NCI-H446 (cell line): ENCODE results near the gene CHST15.

Experiments
- DNase-seq, 2 experiments: peaks; one replicate each; lab custom pipeline; 2025; lab: John Stamatoyannopoulos, UW

Gene CHST15

DNA sequence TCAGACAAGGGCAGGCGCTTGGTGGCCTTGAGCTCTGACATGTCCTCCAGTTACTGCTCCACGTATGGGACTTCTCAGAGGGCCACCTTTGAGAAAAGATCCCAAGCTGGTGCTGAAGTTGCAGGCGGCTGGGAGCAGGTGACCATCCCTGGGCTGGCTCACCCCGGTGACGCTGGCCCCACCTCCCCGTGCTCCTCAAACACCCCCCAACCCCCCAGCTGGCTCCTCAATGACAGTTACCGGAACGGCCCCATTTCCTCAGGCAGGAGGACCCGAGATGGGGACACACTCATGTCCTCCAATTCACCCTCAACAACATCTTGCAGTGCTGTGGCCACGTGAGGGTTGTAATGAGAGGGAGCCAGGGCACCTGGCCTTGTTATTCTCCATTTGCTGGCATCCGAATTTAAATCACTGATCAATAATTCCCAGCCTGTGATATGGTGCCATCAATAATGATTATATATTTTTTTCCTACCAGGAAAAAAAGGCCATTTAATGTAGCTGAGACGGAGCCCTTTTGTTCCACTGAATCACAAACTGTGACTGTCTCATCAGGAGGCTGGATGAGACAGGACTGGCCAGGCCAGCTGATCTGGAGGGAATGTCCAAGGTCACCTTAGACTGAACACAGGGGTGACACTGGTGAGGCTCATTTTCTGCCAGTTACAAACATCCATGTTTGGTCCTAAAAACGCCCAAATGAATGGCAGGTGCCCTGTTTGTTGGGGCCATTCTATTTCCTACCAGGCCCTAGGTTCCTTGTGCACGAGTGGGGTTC lies 64.5 kb downstream of the CHST15 start:
- DNase-seq: no peak

- DNase-seq: no peak
Measured at GRCh38 chr10:124027651-124028050, 65.7 kb downstream of the CHST15 start.

DNA sequence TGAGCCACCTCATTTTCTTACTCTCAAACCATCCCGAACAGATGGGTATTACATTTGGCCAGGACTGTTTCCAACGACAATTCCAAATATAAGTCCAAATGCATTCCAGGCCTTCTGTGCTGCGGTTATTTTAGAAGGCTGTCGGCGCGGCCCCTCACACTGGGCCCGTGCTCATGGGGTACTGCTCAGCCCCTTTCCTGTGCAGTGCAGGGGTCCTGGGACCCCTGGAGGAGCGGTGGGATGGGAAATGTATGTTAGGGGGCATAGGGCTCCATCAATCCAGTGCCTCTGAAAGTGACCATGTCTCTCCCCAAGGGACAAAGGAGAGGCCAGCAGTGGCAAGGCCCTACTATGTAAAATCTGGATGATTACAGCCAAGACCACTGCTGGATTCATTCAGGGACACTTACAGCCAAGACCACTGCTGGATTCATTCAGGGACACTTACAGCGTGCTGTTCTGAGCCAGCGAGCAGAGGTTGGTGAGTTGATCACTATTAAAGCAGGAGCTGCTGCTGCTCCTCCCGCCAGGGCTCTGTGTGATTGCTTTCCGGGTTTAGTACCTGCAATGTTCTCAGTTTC lies 66.3 kb downstream of the CHST15 start:
- no peak for DNase-seq

DNA sequence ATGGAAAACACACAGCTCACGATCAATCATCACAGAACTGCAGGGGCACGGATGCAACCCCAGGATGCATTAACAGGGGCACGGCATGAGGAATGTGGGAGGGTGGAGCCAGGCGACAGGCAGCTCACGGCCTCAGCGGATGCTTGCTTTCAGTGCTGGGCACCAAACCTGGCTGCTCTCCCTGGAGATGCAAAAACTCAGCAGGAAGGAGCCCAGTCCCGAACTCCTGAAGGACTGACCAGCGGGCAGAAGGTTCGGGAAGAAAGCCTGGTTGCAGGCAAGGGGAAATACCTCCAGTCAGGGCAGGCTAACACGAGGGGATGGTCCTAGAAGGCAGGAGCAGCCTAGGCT lies 66.8 kb downstream of the CHST15 start:
- no peak for DNase-seq

DNA sequence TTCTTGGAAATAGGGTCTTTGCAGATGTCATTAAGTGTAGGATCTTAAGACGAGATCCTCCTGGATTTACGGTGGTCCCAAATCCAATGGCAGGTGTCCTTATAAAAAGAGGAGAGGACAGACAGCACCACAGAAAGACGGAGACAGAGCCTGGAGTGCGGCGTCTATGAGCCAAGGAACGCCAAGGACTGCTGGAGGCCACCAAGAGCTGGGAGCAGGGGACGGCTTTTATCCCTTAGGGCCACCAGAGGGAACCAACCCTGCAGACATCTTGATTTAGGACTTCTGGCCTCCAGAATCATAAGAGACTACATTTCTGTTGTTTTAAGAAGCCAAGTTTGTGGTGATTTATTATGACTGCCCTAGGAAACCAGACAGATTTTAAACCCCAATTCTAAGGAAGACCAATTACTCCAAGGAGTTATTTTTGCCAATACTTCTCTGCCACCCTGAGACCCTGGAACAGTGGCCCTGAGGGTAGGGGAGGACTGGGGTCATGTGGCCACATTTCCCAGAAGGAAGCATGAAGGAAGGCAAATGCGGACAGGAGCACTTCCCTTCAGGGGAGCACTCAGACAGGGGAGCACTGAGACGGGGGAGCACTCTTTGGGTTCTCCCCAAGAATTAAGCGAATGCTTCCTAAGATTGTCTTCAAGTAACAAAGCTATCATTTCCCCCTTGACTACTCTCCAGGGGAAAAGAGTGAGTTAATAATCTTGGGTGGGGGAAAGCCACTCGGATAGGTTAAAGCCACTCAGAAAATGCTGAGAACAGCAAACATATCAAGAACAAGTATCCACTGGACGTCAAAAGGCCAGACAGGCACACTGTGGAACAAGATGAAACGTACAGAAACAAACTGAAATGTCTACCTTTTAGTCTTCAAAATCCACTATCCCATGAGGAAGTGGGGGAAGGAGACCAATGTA lies 67.5 kb downstream of the CHST15 start:
- DNase-seq: no peak

DNA sequence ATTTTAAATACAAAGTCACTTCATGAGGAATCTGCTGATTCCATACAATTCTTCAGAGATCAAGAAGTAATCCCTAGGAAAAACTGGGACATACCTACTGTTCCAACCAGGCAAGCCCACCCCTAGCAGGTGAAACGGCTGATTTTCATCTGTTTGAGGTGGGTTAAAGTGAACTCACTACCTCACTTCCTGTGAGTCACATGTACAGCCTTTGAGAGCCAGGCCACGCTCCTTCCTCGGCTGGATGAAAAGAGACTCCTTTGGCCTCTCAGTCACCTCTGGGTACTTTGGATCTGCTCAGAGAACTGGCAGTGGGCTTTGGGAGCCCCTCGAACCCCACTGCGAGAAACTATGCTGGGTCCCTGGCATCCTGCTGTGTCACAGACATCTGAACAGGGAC lies 68.2 kb downstream of the CHST15 start:
- DNase-seq: no peak

- no peak for DNase-seq
Measured at GRCh38 chr10:124022066-124022465, 71.3 kb downstream of the CHST15 start.

- DNase-seq: no peak
Measured at GRCh38 chr10:124020981-124021815, 72.2 kb downstream of the CHST15 start.

DNA sequence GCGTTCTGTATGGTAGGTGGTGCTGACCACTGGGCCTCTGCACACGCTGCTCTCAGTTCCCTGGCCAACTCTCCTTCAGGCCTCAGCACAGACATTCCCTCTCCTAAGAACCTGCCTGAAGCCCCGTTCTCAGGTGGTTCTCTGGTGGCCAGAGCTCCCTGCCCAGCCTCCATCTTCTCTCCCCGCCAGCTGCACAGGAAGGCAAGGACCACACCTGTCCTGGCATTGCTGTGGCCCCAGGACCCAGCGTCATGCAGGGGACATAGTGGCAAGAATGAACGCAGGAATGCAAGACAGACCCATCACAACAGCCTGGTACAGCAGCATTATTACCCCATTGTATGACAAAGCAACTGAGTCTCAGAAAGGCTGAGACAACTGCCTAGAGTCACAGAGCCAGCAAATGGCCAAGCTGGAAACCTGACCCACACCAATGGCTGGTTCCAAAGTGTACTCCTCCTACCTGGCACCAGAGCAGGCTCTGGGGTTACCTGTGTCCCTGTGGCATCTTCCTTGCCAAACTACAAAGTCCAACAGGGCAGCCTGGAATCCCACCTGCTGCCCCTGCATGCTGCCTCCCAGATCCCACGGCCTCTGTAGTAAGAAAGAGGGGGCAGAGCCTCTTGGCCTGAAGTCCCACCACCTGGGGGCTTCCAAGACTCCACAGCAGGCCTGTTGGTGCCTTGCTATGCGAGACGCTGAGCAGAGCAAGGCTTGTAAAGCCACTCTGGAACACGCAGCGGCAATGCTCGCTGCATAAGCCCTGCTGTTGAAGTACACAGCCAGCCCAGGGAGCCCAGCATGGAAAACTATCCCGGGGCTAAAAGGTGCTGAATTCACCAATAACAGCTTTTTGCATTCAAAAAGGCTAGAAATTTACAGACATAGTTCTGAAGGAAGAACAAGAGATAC lies 73.3 kb downstream of the CHST15 start:
- DNase-seq: no peak

GRCh38 chr10:124018886-124019525 lies 74.4 kb downstream of the CHST15 start:
- DNase-seq: no peak

DNA sequence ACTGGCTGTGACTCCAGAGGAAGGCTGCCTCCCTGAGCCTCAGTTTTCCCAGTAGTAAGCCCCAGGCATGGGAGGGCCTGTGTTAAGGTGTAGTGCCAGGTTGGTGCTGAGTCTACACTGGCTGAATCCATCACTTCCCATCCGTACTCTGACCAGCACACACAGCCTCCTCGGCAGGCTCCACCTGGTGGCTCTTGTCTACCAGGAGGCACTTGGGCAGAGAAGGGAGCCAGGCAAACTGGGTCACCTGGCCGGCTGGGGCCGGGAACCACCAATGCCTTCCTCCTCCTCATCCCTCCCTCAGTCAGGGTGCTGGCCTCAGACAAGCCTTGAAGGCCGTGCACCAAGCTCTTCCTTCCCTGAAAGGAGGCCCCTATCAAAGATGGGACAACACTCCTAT lies 75.7 kb downstream of the CHST15 start:
- no peak for DNase-seq

DNA sequence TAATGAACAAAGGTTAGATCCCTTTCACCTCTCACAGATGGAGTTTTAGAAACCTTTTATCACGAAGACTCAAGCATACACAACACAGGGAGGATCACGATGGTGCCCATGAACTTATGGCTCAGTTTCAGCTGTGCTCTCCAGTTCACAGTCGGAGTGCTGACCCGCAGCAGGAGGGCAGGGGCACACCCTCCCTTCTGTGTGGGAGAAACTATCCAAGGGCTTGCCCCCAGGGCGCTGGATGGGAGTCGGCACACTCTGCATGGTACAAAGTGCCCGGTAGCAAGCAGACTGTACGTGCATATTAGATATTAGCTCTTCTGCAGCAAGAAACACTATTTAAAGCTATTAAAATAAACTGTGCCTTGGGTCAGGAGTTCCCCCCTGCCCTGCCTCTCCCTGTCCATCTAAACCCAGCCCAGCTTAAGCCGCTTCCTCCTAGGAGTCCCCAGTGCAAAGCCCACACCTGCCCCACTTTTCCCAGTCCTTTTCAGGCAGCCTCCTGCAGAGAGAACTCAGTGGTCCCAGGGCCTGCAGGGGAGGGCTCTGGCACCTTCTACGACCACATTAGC lies 76.5 kb downstream of the CHST15 start:
- DNase-seq: no peak

DNA sequence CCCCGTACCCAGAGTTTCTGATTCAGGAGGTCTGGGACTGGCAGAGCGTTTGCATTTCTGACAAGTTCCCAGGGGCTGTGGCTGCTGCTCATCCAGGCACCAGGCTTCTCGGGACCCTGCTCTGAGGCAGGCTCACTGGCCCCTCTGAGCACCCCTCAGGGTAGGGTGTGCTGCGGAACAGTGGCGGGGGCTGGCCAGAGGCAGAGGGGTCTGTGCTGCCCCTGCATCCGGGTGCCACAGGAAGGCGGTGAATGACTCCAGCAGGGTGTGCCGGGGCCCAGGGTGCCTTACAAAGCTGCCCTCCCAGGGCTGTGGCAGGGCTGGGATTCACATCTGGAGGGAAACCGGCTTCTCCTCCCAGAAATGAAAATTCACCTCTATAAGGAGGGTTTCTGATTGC lies 77.4 kb downstream of the CHST15 start:
- no peak for DNase-seq

- DNase-seq: no peak
Measured at GRCh38 chr10:124014416-124015154, 78.8 kb downstream of the CHST15 start.

DNA sequence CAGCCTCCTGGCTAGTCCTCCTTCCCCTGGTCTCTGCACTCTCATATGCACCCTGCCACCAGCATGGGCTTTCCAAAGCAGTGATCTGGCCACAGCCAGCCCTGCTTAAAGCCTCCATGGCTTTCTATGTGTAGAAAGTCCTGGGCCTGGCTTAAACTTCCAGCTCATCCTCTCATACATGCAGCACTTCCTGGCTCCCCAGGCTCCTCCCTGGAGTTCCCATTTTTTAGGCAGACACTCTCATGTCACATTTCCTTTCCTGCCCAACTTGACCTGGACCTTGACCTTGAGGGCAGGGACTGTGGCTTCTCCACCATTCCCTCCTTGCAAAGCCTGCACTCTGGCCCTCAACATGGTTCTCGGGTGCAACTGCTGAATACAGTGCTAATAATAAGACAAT lies 79.5 kb downstream of the CHST15 start:
- no peak for DNase-seq

- DNase-seq: no peak
Measured at GRCh38 chr10:124012991-124013390, 80.4 kb downstream of the CHST15 start.

GRCh38 chr10:124012583-124012982 lies 80.8 kb downstream of the CHST15 start:
- DNase-seq: no peak

DNA sequence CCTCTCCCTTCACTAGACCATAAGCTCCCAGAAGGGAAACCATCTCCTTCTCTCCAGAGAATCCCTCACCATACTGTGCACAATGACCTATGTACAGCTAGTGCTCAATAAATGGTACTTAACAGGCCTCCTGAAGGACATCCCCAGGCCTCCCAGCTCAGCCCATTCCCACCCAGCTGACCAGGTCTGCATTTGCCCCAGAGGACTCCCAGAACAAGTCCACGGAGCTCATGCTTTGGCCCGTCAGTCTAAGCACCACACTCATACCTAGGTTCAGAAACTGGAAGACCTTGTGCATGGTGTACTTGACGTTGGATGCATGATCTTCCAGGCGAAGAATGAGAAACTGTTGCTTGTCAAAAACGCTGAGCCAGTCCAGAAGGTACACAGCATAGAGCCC lies 81.3 kb downstream of the CHST15 start:
- no peak for DNase-seq

DNA sequence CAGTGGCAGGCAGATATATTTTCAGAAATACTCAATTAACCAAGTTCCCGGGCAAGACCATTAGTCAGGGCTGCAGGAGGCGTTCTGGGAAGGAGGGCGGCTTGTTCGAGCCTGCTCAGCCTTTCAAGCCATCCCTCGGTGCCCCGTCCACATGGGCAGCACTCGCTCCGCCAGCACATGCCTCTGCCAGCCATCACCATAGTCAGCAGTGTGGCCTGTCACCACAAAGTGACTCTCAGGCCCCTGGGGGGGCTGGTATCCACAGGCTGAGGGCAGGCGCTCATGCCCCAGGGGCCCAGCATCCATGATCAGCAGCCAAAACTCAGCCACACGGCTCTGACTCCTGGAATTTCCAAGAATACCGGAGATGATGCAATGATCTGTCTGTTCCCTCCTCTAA lies 81.9 kb downstream of the CHST15 start:
- no peak for DNase-seq
